GM12872 (cell line): Measurements from ENCODE around the gene CST6.

Experiments used
- CTCF ChIP-seq: IDR thresholded peaks from 3 replicates; pipeline ENCODE4 v1.5.1; 2011; ENCODE audit warnings: low read depth, mild to moderate bottlenecking, low read length, moderate library complexity; ENCODE audit not compliant: insufficient read depth

Gene CST6

GRCh38 chr11:66020212-66020611, 8.4 kb downstream of the CST6 start:
- TF ChIP-seq CTCF, result no peak

GRCh38 chr11:66020618-66021357, 9.0 kb downstream of the CST6 start:
- TF ChIP-seq CTCF, result no peak

DNA sequence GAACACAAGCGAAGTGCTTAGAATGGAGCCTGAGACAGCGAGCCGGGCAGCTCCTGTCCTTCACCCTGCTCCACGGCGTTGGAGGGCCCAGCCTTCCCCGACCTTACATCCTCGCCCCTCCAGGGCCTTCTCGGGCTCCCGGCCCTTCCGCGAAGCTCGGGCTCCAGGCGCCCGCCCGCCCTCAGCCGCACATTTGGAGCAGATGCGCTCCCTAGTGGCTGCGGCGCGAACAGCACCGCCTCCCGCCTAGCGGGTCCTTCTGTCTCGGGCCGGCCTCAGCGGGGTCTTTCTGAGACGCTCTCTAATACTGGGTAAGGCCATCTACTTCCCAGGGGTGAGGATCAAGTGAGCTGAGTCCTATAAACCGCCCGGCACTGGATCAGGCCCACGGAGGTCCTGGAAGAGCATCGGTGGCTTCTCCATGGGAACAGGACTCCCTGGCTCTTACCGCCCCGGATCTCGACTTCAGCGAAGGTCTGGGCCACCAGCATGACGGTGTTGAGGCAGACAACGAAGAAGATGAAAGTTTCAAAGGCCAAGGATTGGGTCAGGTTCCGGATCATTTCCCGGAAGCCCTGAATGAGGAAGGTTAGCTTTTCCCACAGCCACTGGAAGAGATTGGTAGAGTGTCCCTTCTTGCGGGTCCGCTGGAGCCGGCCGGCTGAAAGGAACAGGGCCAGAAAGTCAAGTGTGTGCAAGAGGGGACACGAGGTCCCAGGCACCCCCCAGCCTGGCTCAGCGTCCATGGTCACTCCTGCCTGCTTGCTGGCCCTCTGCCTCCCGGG, 10.8 kb downstream of the CST6 start:
- peak; percentile 94 for TF ChIP-seq CTCF

- TF ChIP-seq CTCF, result no peak
Observed at GRCh38 chr11:66026017-66026529, 14.3 kb downstream of the CST6 start, which contains the start of gene CATSPER1. TSS of gene CATSPER1 (minus strand) at chr11:66026479. CDS start at chr11:66026379, 100 bp downstream.

- no peak for TF ChIP-seq CTCF
Observed at GRCh38 chr11:66032957-66033735, 21.3 kb downstream of the CST6 start.

DNA sequence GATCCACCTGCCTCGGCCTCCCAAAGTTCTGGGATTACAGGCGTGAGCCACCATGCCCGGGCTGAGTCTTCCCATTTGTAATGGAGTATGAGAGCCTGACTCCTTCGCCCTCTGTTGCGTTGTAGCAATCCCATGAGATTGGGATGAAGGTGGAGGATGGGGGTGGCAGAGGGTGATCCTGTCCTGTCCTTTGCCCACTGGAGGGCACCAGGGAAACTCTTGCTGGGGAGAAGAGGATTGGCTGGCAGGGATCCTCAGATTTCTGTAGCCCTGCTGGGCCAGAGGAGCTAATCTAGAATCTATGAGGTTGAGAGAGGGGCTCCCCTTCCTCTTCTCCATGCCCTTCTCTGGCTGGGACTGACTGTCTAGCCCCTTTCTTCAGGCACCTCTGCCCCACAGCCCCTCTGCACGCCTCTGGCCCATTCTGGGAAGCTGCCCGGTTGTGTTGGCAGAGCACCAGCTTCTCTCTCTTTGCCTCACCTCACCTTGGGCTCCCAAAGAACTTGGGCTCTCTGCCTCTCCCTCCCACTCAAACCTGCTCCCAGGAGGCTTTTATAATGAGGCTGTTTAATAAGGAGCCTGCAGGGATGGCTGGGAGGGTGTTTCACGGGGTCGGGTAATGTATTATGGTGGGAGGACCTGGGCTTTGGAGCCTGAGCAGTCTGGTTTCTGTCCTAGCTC, 24.0 kb downstream of the CST6 start:
- no peak for TF ChIP-seq CTCF
